ENCODE measurements around the gene PIP5K1C. TPM values are rescaled to one million over a fixed set of nuclear protein-coding genes. Genes with fewer than 3 reads are reported as not detected.
A peak's percentile ranks its signal among the peaks of the same experiment; 100 is the strongest.

The PIP5K1C gene
- total RNA-seq, 4 donors from 2014 or later, result 73.2 to 180 (median 99.9) TPM

DNA sequence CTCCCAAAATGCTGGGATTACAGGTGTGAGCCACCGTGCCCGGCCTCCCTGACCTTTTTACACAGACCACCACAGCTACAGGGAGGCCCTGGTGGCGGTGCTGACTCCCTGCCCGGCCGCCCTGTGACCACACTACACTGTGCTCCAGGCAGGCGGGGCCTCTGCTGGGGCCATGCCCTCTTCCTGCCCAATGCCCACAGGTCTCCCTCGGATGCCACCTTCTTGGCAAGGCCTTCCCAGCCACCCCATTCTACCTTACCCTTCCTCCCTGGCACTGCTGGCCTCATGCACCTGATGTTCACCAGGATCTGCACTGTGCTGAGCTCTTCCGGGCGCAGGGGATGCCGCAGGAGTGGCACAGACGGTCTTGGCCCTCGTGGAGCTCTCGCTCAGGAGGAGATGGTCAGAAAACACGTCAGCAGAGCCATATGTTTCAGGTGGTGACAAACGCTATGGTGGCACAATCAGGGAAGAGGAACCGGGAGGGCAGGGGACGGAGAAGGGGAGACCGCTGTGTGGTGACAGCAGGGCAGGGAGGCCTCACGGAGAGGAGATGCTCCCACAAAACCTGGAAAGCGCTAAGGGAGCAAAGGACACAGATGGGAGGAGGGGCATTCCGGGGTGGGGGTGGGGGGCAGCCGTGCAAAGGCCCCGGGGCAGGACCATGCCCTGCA lies 4.1 kb downstream of the PIP5K1C start:
- TF ChIP-seq, protein P1, sequence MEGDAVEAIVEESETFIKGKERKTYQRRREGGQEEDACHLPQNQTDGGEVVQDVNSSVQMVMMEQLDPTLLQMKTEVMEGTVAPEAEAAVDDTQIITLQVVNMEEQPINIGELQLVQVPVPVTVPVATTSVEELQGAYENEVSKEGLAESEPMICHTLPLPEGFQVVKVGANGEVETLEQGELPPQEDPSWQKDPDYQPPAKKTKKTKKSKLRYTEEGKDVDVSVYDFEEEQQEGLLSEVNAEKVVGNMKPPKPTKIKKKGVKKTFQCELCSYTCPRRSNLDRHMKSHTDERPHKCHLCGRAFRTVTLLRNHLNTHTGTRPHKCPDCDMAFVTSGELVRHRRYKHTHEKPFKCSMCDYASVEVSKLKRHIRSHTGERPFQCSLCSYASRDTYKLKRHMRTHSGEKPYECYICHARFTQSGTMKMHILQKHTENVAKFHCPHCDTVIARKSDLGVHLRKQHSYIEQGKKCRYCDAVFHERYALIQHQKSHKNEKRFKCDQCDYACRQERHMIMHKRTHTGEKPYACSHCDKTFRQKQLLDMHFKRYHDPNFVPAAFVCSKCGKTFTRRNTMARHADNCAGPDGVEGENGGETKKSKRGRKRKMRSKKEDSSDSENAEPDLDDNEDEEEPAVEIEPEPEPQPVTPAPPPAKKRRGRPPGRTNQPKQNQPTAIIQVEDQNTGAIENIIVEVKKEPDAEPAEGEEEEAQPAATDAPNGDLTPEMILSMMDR (IDR thresholded peaks at IDR 0.05), result no peak
- Histone ChIP-seq H3K27ac (replicated peaks in 1 of 4) (peak overlapping the region; percentile 93 to 99 (median 96)), H3K4me3 (no peak overlapping the region), H3K36me3 (peaks cover 0 to 13% (median 8%) of the 10 kb centered on the region in 4 donors), H3K27me3 (no peaks in the 10 kb centered on the region), H3K9me3 (no peaks in the 10 kb centered on the region), H3K4me1 (peaks cover 31 to 86% (median 78%) of the 10 kb centered on the region in 4 donors)
- no peak for DNase-seq (ENCODE audit: extremely low spot score)
- intact Hi-C loops (cut with DNase I), result no loop called here
- WGBS, result 84% methylated on average over 22 of the region's 23 CpGs

DNA sequence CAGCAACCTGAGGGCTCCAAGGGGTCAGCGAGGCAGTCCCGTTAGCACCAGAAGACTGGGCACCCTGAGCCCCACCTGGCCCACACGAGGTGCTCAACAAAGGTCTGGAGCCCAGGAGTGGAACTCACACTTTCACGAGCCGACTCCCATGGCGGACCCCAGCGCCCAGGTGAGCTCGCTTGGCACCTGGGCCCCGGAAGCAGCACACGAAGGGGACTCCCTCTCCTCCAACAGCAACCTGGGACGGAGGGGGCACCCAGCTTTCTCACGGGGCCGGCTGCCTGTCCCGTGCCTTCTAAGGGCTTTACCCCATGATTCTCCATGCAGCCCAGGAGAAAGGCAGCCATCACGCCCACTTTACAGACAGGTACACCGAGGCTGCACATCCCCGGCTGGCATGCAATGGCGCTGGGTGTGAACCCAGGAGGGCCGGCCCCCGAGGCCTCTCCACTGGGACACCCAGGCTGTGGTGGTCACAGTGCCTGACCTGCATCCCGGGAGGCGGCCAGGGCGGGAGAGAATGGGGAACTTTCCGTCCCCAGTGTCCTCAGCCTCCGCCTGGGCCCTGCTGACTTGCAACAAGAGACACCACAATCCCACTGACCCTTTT lies 5.0 kb downstream of the PIP5K1C start:
- DNase-seq (ENCODE audit: extremely low spot score), result no peak
- H3K4me1 ChIP-seq, result peaks cover 26 to 81% (median 72%) of the 10 kb centered on the region in 4 donors
- no peaks in the 10 kb centered on the region for H3K27me3 ChIP-seq
- no peaks in the 10 kb centered on the region for H3K9me3 ChIP-seq
- TF ChIP-seq POLR2AphosphoS5 (IDR thresholded peaks at IDR 0.05), result no peak
- TF ChIP-seq, protein P1 (IDR thresholded peaks at IDR 0.05), result no peak
- TF ChIP-seq POLR2A (IDR thresholded peaks at IDR 0.05; ENCODE audit: low read depth), result no peak
- TF ChIP-seq EP300 (IDR thresholded peaks at IDR 0.05), result no peak
- intact Hi-C loops (cut with DNase I), result no loop called here
- WGBS, result 91% methylated on average over 8 of the region's 25 CpGs
- no peak overlapping the region for H3K4me3 ChIP-seq
- peak overlapping the region; percentile 93 to 99 (median 96) for H3K27ac ChIP-seq (replicated peaks in 1 of 4)
- peaks cover 0 to 15% (median 12%) of the 10 kb centered on the region in 4 donors for H3K36me3 ChIP-seq

GRCh38 chr19:3694361-3695123 lies 5.7 kb downstream of the PIP5K1C start:
- Histone ChIP-seq H3K36me3 (peaks cover 0 to 15% (median 12%) of the 10 kb centered on the region in 4 donors), H3K9me3 (no peaks in the 10 kb centered on the region), H3K4me1 (peaks cover 26 to 87% (median 73%) of the 10 kb centered on the region in 4 donors), H3K4me3 (no peak overlapping the region), H3K27ac (replicated peaks in 1 of 4) (peak overlapping the region; percentile 93 to 99 (median 96)), H3K27me3 (no peaks in the 10 kb centered on the region)
- TF ChIP-seq POLR2AphosphoS5 (IDR thresholded peaks at IDR 0.05), result no peak
- TF ChIP-seq, protein P1 (IDR thresholded peaks at IDR 0.05), result no peak
- TF ChIP-seq EP300 (IDR thresholded peaks at IDR 0.05), result no peak
- TF ChIP-seq POLR2A (IDR thresholded peaks at IDR 0.05; ENCODE audit: low read depth), result no peak
- 85% methylated on average over 32 of the region's 42 CpGs for WGBS
- no peak for DNase-seq (ENCODE audit: extremely low spot score)
- intact Hi-C loops (cut with DNase I), result no loop called here

- H3K4me1 ChIP-seq, result peaks cover 19 to 87% (median 75%) of the 10 kb centered on the region in 4 donors
- TF ChIP-seq EP300 (IDR thresholded peaks at IDR 0.05), result no peak
- TF ChIP-seq POLR2AphosphoS5 (IDR thresholded peaks at IDR 0.05), result peak; percentile 33 to 46
- H3K36me3 ChIP-seq, result peaks cover 0 to 15% (median 12%) of the 10 kb centered on the region in 4 donors
- DNase-seq (ENCODE audit: extremely low spot score), result no peak
- intact Hi-C loops (cut with DNase I), result no loop called here
- 60% methylated on average over 23 of the region's 34 CpGs for WGBS
- peak overlapping the region; percentile 93 to 99 (median 96) for H3K27ac ChIP-seq (replicated peaks in 1 of 4)
- H3K27me3 ChIP-seq, result no peaks in the 10 kb centered on the region
- peak overlapping the region; percentile 0 to 20 (median 16) for H3K4me3 ChIP-seq
- no peaks in the 10 kb centered on the region for H3K9me3 ChIP-seq
These were observed 7.0 kb downstream of the PIP5K1C start for GRCh38 chr19:3693025-3693925.
